Neural progenitor cell (in vitro differentiated cells): ENCODE measurements around the gene OR51T1. TPM values are rescaled to one million over a fixed set of nuclear protein-coding genes. Genes with fewer than 3 reads are reported as not detected.

Experiments
- DNase-seq: peaks from one replicate; pipeline ENCODE4 v3.0.0-alpha.2; 2016; ENCODE audit warnings: low spot score
- H2AFZ ChIP-seq: fragments of 200-600 bp; sonication (generic); replicated peaks from 2 replicates; pipeline ENCODE4 v1.6.1; 2016; ENCODE audit warnings: antibody characterized with exemption
- H3F3A ChIP-seq: fragments of 200-600 bp; sonication (generic); 2 replicates; pipeline ENCODE4 v1.6.1; 2016; ENCODE audit warnings: antibody characterized with exemption, low read depth
- H3K27ac ChIP-seq: fragments of 200-600 bp; sonication (generic); 2 replicates; pipeline ENCODE4 v1.5.1; 2016; ENCODE audit warnings: mild to moderate bottlenecking
- H3K27me3 ChIP-seq: fragments of 200-600 bp; sonication (generic); 2 replicates; pipeline ENCODE4 v1.6.1; 2016; ENCODE audit warnings: mild to moderate bottlenecking, moderate library complexity
- H3K36me3 ChIP-seq: fragments of 200-600 bp; sonication (generic); 2 replicates; pipeline ENCODE4 v1.5.1; 2016
- H3K4me1 ChIP-seq: fragments of 200-600 bp; sonication (generic); 2 replicates; pipeline ENCODE4 v1.6.1; 2016; ENCODE audit warnings: mixed run types
- H3K4me2 ChIP-seq: fragments of 200-600 bp; sonication (generic); 2 replicates; pipeline ENCODE4 v1.6.1; 2016
- H3K4me3 ChIP-seq: fragments of 200-600 bp; sonication (generic); 2 replicates; pipeline ENCODE4 v1.5.1; 2016
- H3K79me2 ChIP-seq: fragments of 200-600 bp; sonication (generic); 2 replicates; pipeline ENCODE4 v1.6.1; 2016; ENCODE audit warnings: low read depth
- H3K9ac ChIP-seq: fragments of 200-600 bp; sonication (generic); 2 replicates; pipeline ENCODE4 v1.6.1; 2016
- H3K9me3 ChIP-seq: fragments of 200-600 bp; sonication (generic); 2 replicates; pipeline ENCODE4 v1.5.1; 2016; ENCODE audit warnings: low read depth
- H4K20me1 ChIP-seq: fragments of 200-600 bp; sonication (generic); 2 replicates; pipeline ENCODE4 v1.6.1; 2016; ENCODE audit warnings: low read depth
- H3K27ac Mint-ChIP-seq: 3 replicates; pipeline ENCODE4 v1.8.0; 2021; ENCODE audit warnings: mixed read lengths
- H3K27me3 Mint-ChIP-seq: 2 replicates; pipeline ENCODE4 v1.8.0; 2022; ENCODE audit warnings: low read depth, mild to moderate bottlenecking, inconsistent platforms, moderate library complexity, mixed read lengths; ENCODE audit not compliant: insufficient read depth
- H3K36me3 Mint-ChIP-seq: 3 replicates; pipeline ENCODE4 v1.8.0; 2021; ENCODE audit warnings: mixed read lengths
- H3K4me1 Mint-ChIP-seq: 3 replicates; pipeline ENCODE4 v1.8.0; 2021; ENCODE audit warnings: mixed read lengths
- H3K4me3 Mint-ChIP-seq: 3 replicates; pipeline ENCODE4 v1.8.0; 2021; ENCODE audit warnings: mild to moderate bottlenecking, moderate library complexity, mixed read lengths
- H3K9me3 Mint-ChIP-seq: 3 replicates; pipeline ENCODE4 v1.8.0; 2020; ENCODE audit warnings: mixed read lengths
- CTCF ChIP-seq: fragments of 200-600 bp; sonication (generic); IDR thresholded peaks from 2 replicates; pipeline ENCODE4 v1.5.1; 2017; ENCODE audit warnings: antibody characterized with exemption, mild to moderate bottlenecking
- EZH2 ChIP-seq: fragments of 200-600 bp; sonication (generic); IDR thresholded peaks from 2 replicates; pipeline ENCODE4 v1.6.1; 2017; ENCODE audit warnings: antibody characterized with exemption, mild to moderate bottlenecking, moderate library complexity
- EZH2phosphoT487 ChIP-seq: fragments of 200-600 bp; sonication (generic); IDR thresholded peaks from 2 replicates; pipeline ENCODE4 v1.6.1; 2017; ENCODE audit warnings: antibody characterized with exemption
- total RNA-seq: library from RNA; depleted of rRNA; stranded (reverse); fragments of >200 nt; gene quantifications from 2 replicates; pipeline ENCODE4 v1.2.3, GENCODE V29; 2015; ENCODE audit warnings: low replicate concordance

The OR51T1 gene
- total RNA-seq, 1 donor from 2014 or later = not detected

GRCh38 chr11:4865855-4866254 is 15.8 kb upstream of the OR51T1 start:
- Histone ChIP-seq H2AFZ (no peak overlapping the region), H3K9ac (no peak overlapping the region), H4K20me1 (no peaks in the 10 kb centered on the region), H3K4me3 (no peak overlapping the region), H3K27ac (no peak overlapping the region), H3K36me3 (no peaks in the 10 kb centered on the region), H3K4me1 (peaks cover 8% of the 10 kb centered on the region), H3F3A (peaks cover 9% of the 10 kb centered on the region), H3K79me2 (no peaks in the 10 kb centered on the region), H3K9me3 (no peaks in the 10 kb centered on the region), H3K27me3 (no peaks in the 10 kb centered on the region), H3K4me2 (no peak overlapping the region)
- Mint-ChIP-seq H3K4me1 (no peaks in the 10 kb centered on the region), H3K36me3 (no peaks in the 10 kb centered on the region), H3K27me3 (no peaks in the 10 kb centered on the region), H3K4me3 (no peak overlapping the region), H3K27ac (no peak overlapping the region), H3K9me3 (peaks cover 3% of the 10 kb centered on the region)
- TF ChIP-seq EZH2 (no peak), EZH2phosphoT487 (no peak), CTCF (no peak)
- DNase-seq = no peak

- no peaks in the 10 kb centered on the region for H3K79me2 ChIP-seq
- no peak overlapping the region for H2AFZ ChIP-seq
- H3K4me1 ChIP-seq = no peaks in the 10 kb centered on the region
- Mint-ChIP-seq H3K36me3 (no peaks in the 10 kb centered on the region), H3K27me3 (peaks cover 4% of the 10 kb centered on the region), H3K27ac (no peak overlapping the region), H3K4me1 (peaks cover 10% of the 10 kb centered on the region), H3K9me3 (no peaks in the 10 kb centered on the region), H3K4me3 (no peak overlapping the region)
- no peaks in the 10 kb centered on the region for H3F3A ChIP-seq
- no peaks in the 10 kb centered on the region for H3K27me3 ChIP-seq
- no peak overlapping the region for H3K4me3 ChIP-seq
- no peaks in the 10 kb centered on the region for H4K20me1 ChIP-seq
- TF ChIP-seq CTCF (no peak), EZH2 (no peak), EZH2phosphoT487 (no peak)
- no peak overlapping the region for H3K4me2 ChIP-seq
- no peak overlapping the region for H3K27ac ChIP-seq
- DNase-seq = no peak
- H3K9me3 ChIP-seq = no peaks in the 10 kb centered on the region
- peaks cover 2% of the 10 kb centered on the region for H3K36me3 ChIP-seq
- H3K9ac ChIP-seq = no peak overlapping the region
Measured at GRCh38 chr11:4881188-4881587, 512 bp upstream of the OR51T1 start.

GRCh38 chr11:4882543-4882942 is 843 bp downstream of the OR51T1 start:
- peaks cover 2% of the 10 kb centered on the region for H3K36me3 ChIP-seq
- Mint-ChIP-seq H3K4me1 (peaks cover 10% of the 10 kb centered on the region), H3K9me3 (no peaks in the 10 kb centered on the region), H3K36me3 (no peaks in the 10 kb centered on the region), H3K4me3 (no peak overlapping the region), H3K27me3 (no peaks in the 10 kb centered on the region), H3K27ac (no peak overlapping the region)
- no peaks in the 10 kb centered on the region for H3K79me2 ChIP-seq
- H3K4me2 ChIP-seq = no peak overlapping the region
- no peak overlapping the region for H3K27ac ChIP-seq
- no peaks in the 10 kb centered on the region for H3K27me3 ChIP-seq
- no peak overlapping the region for H3K4me3 ChIP-seq
- TF ChIP-seq EZH2phosphoT487 (no peak), CTCF (no peak)
- H3K9me3 ChIP-seq = no peaks in the 10 kb centered on the region
- H3K4me1 ChIP-seq = no peaks in the 10 kb centered on the region
- no peak for DNase-seq
- H3F3A ChIP-seq = no peaks in the 10 kb centered on the region
- no peak overlapping the region for H2AFZ ChIP-seq
- H3K9ac ChIP-seq = no peak overlapping the region
- H4K20me1 ChIP-seq = no peaks in the 10 kb centered on the region

GRCh38 chr11:4884361-4884760 is 2.7 kb downstream of the OR51T1 start:
- no peak overlapping the region for H3K4me3 ChIP-seq
- no peaks in the 10 kb centered on the region for H3K9me3 ChIP-seq
- no peaks in the 10 kb centered on the region for H3F3A ChIP-seq
- Mint-ChIP-seq H3K4me1 (peaks cover 10% of the 10 kb centered on the region), H3K27me3 (no peaks in the 10 kb centered on the region), H3K36me3 (no peaks in the 10 kb centered on the region), H3K27ac (no peak overlapping the region), H3K9me3 (no peaks in the 10 kb centered on the region), H3K4me3 (no peak overlapping the region)
- no peak overlapping the region for H2AFZ ChIP-seq
- no peak overlapping the region for H3K27ac ChIP-seq
- H3K9ac ChIP-seq = no peak overlapping the region
- TF ChIP-seq CTCF (no peak), EZH2phosphoT487 (no peak), EZH2 (no peak)
- no peaks in the 10 kb centered on the region for H3K79me2 ChIP-seq
- no peaks in the 10 kb centered on the region for H3K27me3 ChIP-seq
- no peak for DNase-seq
- H3K4me1 ChIP-seq = no peaks in the 10 kb centered on the region
- H4K20me1 ChIP-seq = no peaks in the 10 kb centered on the region
- H3K4me2 ChIP-seq = no peak overlapping the region
- peaks cover 2% of the 10 kb centered on the region for H3K36me3 ChIP-seq
